ENCODE results near the gene SIPA1L3.

GRCh38 chr19:37905946-37906868 is 801 bp upstream of the SIPA1L3 start, which contains the start of gene WDR87:
- TF ChIP-seq CTCF (IDR thresholded peaks at IDR 0.05) (no peak), POLR2A (IDR thresholded peaks at IDR 0.05) (no peak)
